ENCODE data around the gene DDIT4. TPM values are rescaled to one million over a fixed set of nuclear protein-coding genes. Genes with fewer than 3 reads are reported as not detected.

Gene DDIT4
- total and polyA plus RNA-seq, 2 of the 8 experiments (the other 6 are each of a cell fraction or from before 2014, with no cell fraction given), result 47.4 to 108 TPM

GRCh38 chr10:72228318-72228751 is 45.4 kb upstream of the DDIT4 start:
- FAIRE-seq, result no peak
- H2BK20ac ChIP-seq (ENCODE audit: low read length), result no peak overlapping the region
- CTCF ChIA-PET (ENCODE audit: partially characterized antibody), result interaction anchor here (0.7 to 2.9 kb wide), 5 partner anchors 9 to 332 kb away, joined by 3 to 8 read pairs (median 3); no protein-coding TSS in a partner anchor
- no peak overlapping the region for H4K8ac ChIP-seq (ENCODE audit: extremely low read depth, insufficient read depth, low read length)
- H4K5ac ChIP-seq (ENCODE audit: insufficient read length, low read depth, low read length), result no peak overlapping the region
- no peak overlapping the region for H2BK5ac ChIP-seq (ENCODE audit: low read depth, low read length)
- no peaks in the 10 kb centered on the region for H3K9me3 ChIP-seq (ENCODE audit: insufficient read depth in 2 of 2, low read depth in 1 of 2, low read length in 1 of 2)
- H3K36me3 ChIP-seq (ENCODE audit: control insufficient read depth in 2 of 4, insufficient read depth in 4 of 4, low read length in 3 of 4), result peaks cover 10 to 24% (median 15%) of the 10 kb centered on the region in 4 experiments
- no peaks in the 10 kb centered on the region for H3K27me3 ChIP-seq (replicated peaks in 1 of 4; ENCODE audit: control insufficient read depth in 3 of 4, extremely low read depth in 1 of 4, insufficient read depth in 3 of 4, low read length in 3 of 4)
- H2AFZ ChIP-seq (ENCODE audit: low read length), result no peak overlapping the region
- no peak overlapping the region for H3K14ac ChIP-seq (ENCODE audit: insufficient read length)
- DNase-seq (ENCODE audit: low read depth in 1 of 2, low spot score in 2 of 2), result no peak
- no peak overlapping the region for H4K91ac ChIP-seq (replicated peaks; ENCODE audit: insufficient read length, low read length)
- no peak overlapping the region for H3K23ac ChIP-seq (ENCODE audit: insufficient read length)
- H2BK12ac ChIP-seq (ENCODE audit: low read depth, low read length), result no peak overlapping the region
- no peak overlapping the region for H2BK120ac ChIP-seq (replicated peaks; ENCODE audit: low read depth, low read length)
- TF ChIP-seq USF2 (IDR thresholded peaks at IDR 0.05; ENCODE audit: low read length) (no peak), SAP30 (IDR thresholded peaks at IDR 0.05; ENCODE audit: insufficient read depth, insufficient replicate concordance, low read length) (no peak), SIX5 (IDR thresholded peaks at IDR 0.05; ENCODE audit: low read depth, low read length) (no peak), KDM4A (IDR thresholded peaks at IDR 0.05; ENCODE audit: low read depth, low read length, severe bottlenecking) (no peak), RBBP5 (IDR thresholded peaks at IDR 0.05; ENCODE audit: borderline replicate concordance, low read depth, low read length) (no peak), MAFK (IDR thresholded peaks at IDR 0.05; ENCODE audit: low read depth, low read length) (no peak), CBX5 (IDR thresholded peaks at IDR 0.05; ENCODE audit: low read depth, low read length) (no peak)
- H3K56ac ChIP-seq (replicated peaks; ENCODE audit: insufficient read length, low read depth, low read length), result no peak overlapping the region
- H3K79me1 ChIP-seq (ENCODE audit: low read depth, low read length), result peaks cover 4% of the 10 kb centered on the region; the same call in 1 of the 2 replicates
- peaks cover 2 to 3% of the 10 kb centered on the region in 2 experiments for H4K20me1 ChIP-seq (replicated peaks in 1 of 2; ENCODE audit: control insufficient read depth in 1 of 2, insufficient read depth in 2 of 2, low read length in 2 of 2)
- H3K23me2 ChIP-seq (ENCODE audit: low read depth, low read length), result no peaks in the 10 kb centered on the region
- 88% methylated on average over 2 of the region's 2 CpGs; no CpG with 5 or more reads in 1 of the 2 experiments for WGBS, 2 experiments (ENCODE audit: extremely low coverage in 1 of 2, insufficient coverage in 1 of 2, insufficient read length in 1 of 2, insufficient replicate concordance in 2 of 2, low coverage in 1 of 2, low lambda C conversion rate in 2 of 2, missing lambda C conversion rate in 1 of 2)
- H3K18ac ChIP-seq (ENCODE audit: extremely low read depth, low read length), result no peak overlapping the region
- H3K27ac ChIP-seq (ENCODE audit: low read depth, low read length), result no peak overlapping the region
- no peak overlapping the region for H3K4me3 ChIP-seq (ENCODE audit: extremely low read depth in 1 of 4, insufficient read depth in 2 of 4, low read depth in 3 of 4, low read length in 4 of 4)
- no peak overlapping the region for H2BK15ac ChIP-seq (ENCODE audit: low read length)
- no peak overlapping the region for H3K4ac ChIP-seq (replicated peaks; ENCODE audit: insufficient read length, low read depth, low read length)
- POLR2A ChIA-PET (ENCODE audit: partially characterized antibody), result interaction anchor here (0.7 to 4.2 kb wide), 9 partner anchors 8 to 76 kb away, joined by 3 to 25 read pairs (median 5); partner anchors contain the start of genes ANAPC16, ASCC1 and DDIT4
- H3K4me2 ChIP-seq (ENCODE audit: insufficient read depth in 1 of 2, low read depth in 2 of 2, low read length in 2 of 2), result no peak overlapping the region
- peaks cover 3 to 34% of the 10 kb centered on the region in 2 experiments; a peak in 3 of 4 replicates for H3K79me2 ChIP-seq (ENCODE audit: control insufficient read depth in 1 of 2, insufficient read depth in 2 of 2, low read length in 2 of 2)
- H3K9ac ChIP-seq (replicated peaks in 1 of 4; ENCODE audit: extremely low read depth in 1 of 4, low read depth in 3 of 4, low read length in 3 of 4), result no peak overlapping the region
- no peak overlapping the region for H2AK5ac ChIP-seq (ENCODE audit: low read depth, low read length)
- H3K4me1 ChIP-seq (replicated peaks in 1 of 4; ENCODE audit: control insufficient read depth in 3 of 4, insufficient read depth in 4 of 4, low read length in 3 of 4), result peaks cover 0 to 6% (median 3%) of the 10 kb centered on the region in 4 experiments; a peak in 4 of 7 replicates

Measured in H1 (cell line).